CD4-positive, alpha-beta T cell treated with Interleukin-15 for 4 hours (primary cell): ENCODE measurements around the gene KDM3B.

ENCODE experiments used
- DNase-seq: peaks from one replicate; pipeline ENCODE4 v3.0.0-alpha.2; 2020; ENCODE audit warnings: low spot score

KDM3B gene

GRCh38 chr5:138453590-138453989 is 101.1 kb downstream of the KDM3B start:
- DNase-seq: no peak

GRCh38 chr5:138454121-138454520 is 101.6 kb downstream of the KDM3B start:
- no peak for DNase-seq

DNA sequence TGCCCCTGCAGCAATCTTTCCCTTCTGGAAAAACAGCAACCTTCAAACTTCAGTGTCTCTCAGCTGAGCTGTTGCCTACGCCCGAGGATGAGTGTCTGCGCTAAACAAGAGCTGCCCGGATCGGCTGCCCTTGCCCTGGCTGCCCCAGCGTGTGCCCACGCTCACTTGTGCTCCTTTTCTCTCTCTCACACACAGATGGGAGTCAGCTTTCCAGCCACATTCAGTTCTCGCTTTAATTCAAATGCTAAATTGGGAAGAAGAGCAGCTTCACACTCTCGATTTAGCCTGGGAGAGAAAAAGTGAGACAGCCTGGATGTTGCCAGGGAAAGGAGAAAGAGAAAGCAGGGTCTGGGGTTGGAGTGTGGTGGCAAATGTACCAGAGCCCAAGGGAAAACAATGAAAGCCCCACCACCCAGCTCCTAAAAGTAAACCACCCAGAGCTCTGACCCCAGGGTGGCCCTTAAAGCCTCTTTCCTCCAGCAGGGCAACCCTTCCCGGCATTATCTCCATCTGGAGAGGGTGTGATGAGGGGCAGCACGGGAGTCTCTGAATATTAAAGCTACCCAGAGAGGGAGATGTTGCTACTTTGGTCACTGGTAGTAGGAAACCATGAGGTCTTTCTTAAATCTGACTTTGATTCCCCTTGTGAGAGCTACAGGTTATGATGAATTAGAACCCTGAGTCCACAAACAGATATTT is 102.9 kb downstream of the KDM3B start:
- DNase-seq: no peak

GRCh38 chr5:138457531-138458275 is 105.2 kb downstream of the KDM3B start:
- no peak for DNase-seq

- no peak for DNase-seq
These were observed 105.9 kb downstream of the KDM3B start for GRCh38 chr5:138458384-138458783.

- no peak for DNase-seq
These were observed 106.4 kb downstream of the KDM3B start for GRCh38 chr5:138458856-138459255.

- peak; percentile 65 for DNase-seq
These were observed 106.9 kb downstream of the KDM3B start for GRCh38 chr5:138459311-138459933.

DNA sequence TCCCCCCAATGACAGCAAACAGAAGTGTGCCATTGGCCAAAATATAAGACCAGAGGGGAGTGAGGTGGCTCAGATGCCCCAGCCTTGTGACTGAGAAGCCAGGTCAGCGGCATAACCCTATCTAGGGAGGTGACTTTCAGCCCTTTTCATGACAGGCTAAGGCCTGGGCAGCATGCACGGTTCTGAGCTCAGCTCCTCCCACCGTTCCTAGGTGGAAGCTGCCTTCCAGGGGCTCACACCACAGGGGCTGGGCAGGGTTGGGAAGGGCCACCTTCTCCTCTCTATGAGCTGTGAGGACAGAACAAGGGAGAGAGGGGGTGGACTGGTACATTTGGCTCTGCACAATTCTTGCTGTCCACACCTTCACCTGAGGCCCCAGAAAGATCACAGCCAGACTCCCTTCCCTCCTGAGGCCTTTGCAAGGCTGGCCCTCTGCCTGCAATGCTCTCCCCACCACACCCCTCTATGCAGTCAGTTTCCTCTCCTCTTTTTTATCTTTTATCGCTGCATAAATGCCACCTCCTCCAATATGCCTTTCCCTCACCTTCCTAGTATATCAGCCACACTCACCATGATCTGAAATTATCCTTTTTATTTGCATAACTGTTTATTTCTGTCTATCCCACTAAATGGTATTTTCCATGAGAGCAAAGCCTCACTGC is 107.7 kb downstream of the KDM3B start:
- DNase-seq: no peak

GRCh38 chr5:138461343-138462125 is 109.0 kb downstream of the KDM3B start:
- no peak for DNase-seq

DNA sequence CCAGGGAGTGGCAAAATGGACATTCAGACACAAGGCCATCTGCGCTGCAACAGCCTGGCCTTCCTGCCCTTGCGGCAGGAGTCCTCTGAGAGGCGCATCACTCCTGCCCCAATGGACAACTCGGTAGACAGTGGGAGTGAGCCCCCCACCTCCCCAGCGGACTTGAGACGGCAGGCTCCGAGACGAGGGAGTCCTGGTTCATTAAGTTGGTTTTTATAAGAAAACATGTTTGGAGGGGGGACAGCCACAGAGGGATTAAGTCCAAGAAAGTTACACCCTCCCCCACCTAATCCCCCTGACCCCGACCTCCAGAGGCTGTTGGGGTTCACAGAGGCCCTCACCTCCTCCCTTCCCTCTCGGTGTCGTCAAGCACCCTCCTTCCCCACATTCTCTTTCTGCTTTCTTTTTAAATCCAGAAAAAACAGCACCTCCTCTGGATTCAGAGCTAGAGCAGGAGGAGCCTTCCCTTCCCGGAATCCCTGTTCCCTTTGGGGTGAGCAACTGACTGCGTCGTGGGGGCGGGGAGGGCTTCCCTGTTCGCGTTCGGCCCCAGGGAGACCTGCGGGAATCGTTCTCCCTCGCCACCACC is 111.0 kb downstream of the KDM3B start:
- no peak for DNase-seq

DNA sequence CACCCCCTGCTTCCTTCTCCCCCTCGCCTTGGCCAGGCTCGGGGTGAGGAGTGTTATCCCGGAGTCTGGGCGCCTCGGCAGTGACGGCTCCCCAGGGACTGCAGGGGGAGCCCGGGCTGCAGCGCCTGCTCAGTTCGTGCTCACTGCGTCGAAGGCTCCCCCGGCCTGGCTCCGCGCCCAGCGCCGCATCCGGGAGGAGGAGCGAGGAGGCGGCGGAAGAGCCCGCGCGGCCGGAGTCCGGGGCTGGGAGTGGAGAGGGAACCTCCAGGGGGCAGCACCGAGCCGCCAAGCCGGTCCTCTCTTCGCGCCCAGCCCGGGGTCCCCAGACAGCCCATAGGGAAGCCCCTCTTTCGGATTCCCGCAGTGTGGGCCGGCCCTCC is 111.5 kb downstream of the KDM3B start:
- DNase-seq: peak; percentile 93

GRCh38 chr5:138464388-138465260 is 112.1 kb downstream of the KDM3B start:
- peak; percentile 97 for DNase-seq

DNA sequence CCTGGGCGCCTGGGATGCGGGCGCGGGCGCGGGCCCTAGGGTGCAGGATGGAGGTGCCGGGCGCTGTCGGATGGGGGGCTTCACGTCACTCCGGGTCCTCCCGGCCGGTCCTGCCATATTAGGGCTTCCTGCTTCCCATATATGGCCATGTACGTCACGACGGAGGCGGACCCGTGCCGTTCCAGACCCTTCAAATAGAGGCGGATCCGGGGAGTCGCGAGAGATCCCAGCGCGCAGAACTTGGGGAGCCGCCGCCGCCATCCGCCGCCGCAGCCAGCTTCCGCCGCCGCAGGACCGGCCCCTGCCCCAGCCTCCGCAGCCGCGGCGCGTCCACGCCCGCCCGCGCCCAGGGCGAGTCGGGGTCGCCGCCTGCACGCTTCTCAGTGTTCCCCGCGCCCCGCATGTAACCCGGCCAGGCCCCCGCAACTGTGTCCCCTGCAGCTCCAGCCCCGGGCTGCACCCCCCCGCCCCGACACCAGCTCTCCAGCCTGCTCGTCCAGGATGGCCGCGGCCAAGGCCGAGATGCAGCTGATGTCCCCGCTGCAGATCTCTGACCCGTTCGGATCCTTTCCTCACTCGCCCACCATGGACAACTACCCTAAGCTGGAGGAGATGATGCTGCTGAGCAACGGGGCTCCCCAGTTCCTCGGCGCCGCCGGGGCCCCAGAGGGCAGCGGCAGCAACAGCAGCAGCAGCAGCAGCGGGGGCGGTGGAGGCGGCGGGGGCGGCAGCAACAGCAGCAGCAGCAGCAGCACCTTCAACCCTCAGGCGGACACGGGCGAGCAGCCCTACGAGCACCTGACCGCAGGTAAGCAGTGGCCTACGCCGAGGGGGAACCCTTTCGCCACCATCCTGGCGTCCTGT is 113.0 kb downstream of the KDM3B start, which contains the start of gene EGR1:
Gene EGR1 (plus strand): TSS at position 219 of the 864 bp plus-strand sequence. CDS start 283 bp downstream, at position 502.
- DNase-seq: peak; percentile 95

- no peak for DNase-seq
These were observed 113.8 kb downstream of the KDM3B start for GRCh38 chr5:138466125-138466899.

DNA sequence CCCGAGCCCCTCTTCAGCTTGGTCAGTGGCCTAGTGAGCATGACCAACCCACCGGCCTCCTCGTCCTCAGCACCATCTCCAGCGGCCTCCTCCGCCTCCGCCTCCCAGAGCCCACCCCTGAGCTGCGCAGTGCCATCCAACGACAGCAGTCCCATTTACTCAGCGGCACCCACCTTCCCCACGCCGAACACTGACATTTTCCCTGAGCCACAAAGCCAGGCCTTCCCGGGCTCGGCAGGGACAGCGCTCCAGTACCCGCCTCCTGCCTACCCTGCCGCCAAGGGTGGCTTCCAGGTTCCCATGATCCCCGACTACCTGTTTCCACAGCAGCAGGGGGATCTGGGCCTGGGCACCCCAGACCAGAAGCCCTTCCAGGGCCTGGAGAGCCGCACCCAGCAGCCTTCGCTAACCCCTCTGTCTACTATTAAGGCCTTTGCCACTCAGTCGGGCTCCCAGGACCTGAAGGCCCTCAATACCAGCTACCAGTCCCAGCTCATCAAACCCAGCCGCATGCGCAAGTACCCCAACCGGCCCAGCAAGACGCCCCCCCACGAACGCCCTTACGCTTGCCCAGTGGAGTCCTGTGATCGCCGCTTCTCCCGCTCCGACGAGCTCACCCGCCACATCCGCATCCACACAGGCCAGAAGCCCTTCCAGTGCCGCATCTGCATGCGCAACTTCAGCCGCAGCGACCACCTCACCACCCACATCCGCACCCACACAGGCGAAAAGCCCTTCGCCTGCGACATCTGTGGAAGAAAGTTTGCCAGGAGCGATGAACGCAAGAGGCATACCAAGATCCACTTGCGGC is 114.6 kb downstream of the KDM3B start:
- DNase-seq: no peak

GRCh38 chr5:138467711-138468132 is 115.2 kb downstream of the KDM3B start:
- no peak for DNase-seq

- no peak for DNase-seq
These were observed 115.9 kb downstream of the KDM3B start for GRCh38 chr5:138468133-138468965.
